Measurements from ENCODE around the gene OCSTAMP.
A peak's percentile ranks its signal among the peaks of the same experiment; 100 is the strongest.

OCSTAMP gene

GRCh38 chr20:46555370-46555956 lies 5.0 kb upstream of the OCSTAMP start:
- no peak for TF ChIP-seq CTCF (IDR thresholded peaks at IDR 0.05; ENCODE audit: insufficient read depth, low read length, poor library complexity, severe bottlenecking)
- Histone ChIP-seq H3K36me3 (ENCODE audit: control insufficient read depth, insufficient read depth, low read length) (no peaks in the 10 kb centered on the region), H3K4me3 (replicated peaks; ENCODE audit: low read depth, low read length) (no peak overlapping the region), H3K27me3 (replicated peaks; ENCODE audit: control insufficient read depth, insufficient read depth, low read length) (no peaks in the 10 kb centered on the region)
- DNase-seq (ENCODE audit: extremely low read depth, insufficient read length), result no peak

GRCh38 chr20:46554828-46555227 lies 4.4 kb upstream of the OCSTAMP start:
- no peaks in the 10 kb centered on the region for H3K36me3 ChIP-seq (ENCODE audit: control insufficient read depth, insufficient read depth, low read length)
- no peak for DNase-seq (ENCODE audit: extremely low read depth, insufficient read length)
- H3K4me3 ChIP-seq (replicated peaks; ENCODE audit: low read depth, low read length), result no peak overlapping the region
- no peak for TF ChIP-seq CTCF (IDR thresholded peaks at IDR 0.05; ENCODE audit: insufficient read depth, low read length, poor library complexity, severe bottlenecking)
- H3K27me3 ChIP-seq (replicated peaks; ENCODE audit: control insufficient read depth, insufficient read depth, low read length), result no peaks in the 10 kb centered on the region

GRCh38 chr20:46553926-46554325 lies 3.5 kb upstream of the OCSTAMP start:
- no peak for TF ChIP-seq CTCF (IDR thresholded peaks at IDR 0.05; ENCODE audit: insufficient read depth, low read length, poor library complexity, severe bottlenecking)
- Histone ChIP-seq H3K36me3 (ENCODE audit: control insufficient read depth, insufficient read depth, low read length) (no peaks in the 10 kb centered on the region), H3K27me3 (replicated peaks; ENCODE audit: control insufficient read depth, insufficient read depth, low read length) (no peaks in the 10 kb centered on the region), H3K4me3 (replicated peaks; ENCODE audit: low read depth, low read length) (no peak overlapping the region)
- DNase-seq (ENCODE audit: extremely low read depth, insufficient read length), result no peak

GRCh38 chr20:46552460-46553420 lies 2.3 kb upstream of the OCSTAMP start:
- Histone ChIP-seq H3K4me3 (replicated peaks; ENCODE audit: low read depth, low read length) (peak overlapping the region; percentile 4), H3K27me3 (replicated peaks; ENCODE audit: control insufficient read depth, insufficient read depth, low read length) (no peaks in the 10 kb centered on the region), H3K36me3 (ENCODE audit: control insufficient read depth, insufficient read depth, low read length) (no peaks in the 10 kb centered on the region)
- TF ChIP-seq CTCF (IDR thresholded peaks at IDR 0.05; ENCODE audit: insufficient read depth, low read length, poor library complexity, severe bottlenecking), result no peak
- peak; percentile 71 for DNase-seq (ENCODE audit: extremely low read depth, insufficient read length)

GRCh38 chr20:46551522-46552381 lies 1.3 kb upstream of the OCSTAMP start:
- Histone ChIP-seq H3K4me3 (replicated peaks; ENCODE audit: low read depth, low read length) (no peak overlapping the region), H3K27me3 (replicated peaks; ENCODE audit: control insufficient read depth, insufficient read depth, low read length) (no peaks in the 10 kb centered on the region), H3K36me3 (ENCODE audit: control insufficient read depth, insufficient read depth, low read length) (no peaks in the 10 kb centered on the region)
- DNase-seq (ENCODE audit: extremely low read depth, insufficient read length), result peak; percentile 58
- no peak for TF ChIP-seq CTCF (IDR thresholded peaks at IDR 0.05; ENCODE audit: insufficient read depth, low read length, poor library complexity, severe bottlenecking)
